ENCODE data around the gene GSTO2. TPM values are rescaled to one million over a fixed set of nuclear protein-coding genes. Genes with fewer than 3 reads are reported as not detected.
A peak's percentile ranks its signal among the peaks of the same experiment; 100 is the strongest.

GSTO2 gene
- total RNA-seq, 1 experiment from 2014 or later = 31.4 TPM

- no peak for DNase-seq (ENCODE audit: low spot score)
These were observed 10.7 kb downstream of the GSTO2 start for GRCh38 chr10:104279550-104280259.

DNA sequence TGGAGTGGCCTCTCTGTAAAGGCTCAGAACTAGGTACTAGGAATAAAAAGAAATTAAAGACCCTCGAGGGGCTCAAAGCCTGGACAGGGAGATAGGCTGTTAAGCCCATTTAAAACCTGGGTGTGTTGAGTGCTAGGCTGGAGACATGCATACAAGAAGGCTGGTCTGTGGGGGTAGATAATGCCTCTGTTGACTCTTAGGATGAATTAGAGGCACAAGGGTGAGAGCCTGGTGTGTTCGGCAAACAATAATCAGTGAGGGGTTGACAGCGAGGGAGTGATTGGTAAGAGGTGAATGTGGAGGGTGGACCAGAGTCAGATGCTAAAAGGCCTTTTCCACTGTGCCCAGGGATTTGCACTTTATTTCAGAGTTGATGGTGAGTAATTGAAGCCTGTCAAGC is 12.7 kb downstream of the GSTO2 start:
- DNase-seq (ENCODE audit: low spot score) = no peak

- DNase-seq (ENCODE audit: low spot score) = no peak
These were observed 15.9 kb downstream of the GSTO2 start for GRCh38 chr10:104284846-104285245.

DNA sequence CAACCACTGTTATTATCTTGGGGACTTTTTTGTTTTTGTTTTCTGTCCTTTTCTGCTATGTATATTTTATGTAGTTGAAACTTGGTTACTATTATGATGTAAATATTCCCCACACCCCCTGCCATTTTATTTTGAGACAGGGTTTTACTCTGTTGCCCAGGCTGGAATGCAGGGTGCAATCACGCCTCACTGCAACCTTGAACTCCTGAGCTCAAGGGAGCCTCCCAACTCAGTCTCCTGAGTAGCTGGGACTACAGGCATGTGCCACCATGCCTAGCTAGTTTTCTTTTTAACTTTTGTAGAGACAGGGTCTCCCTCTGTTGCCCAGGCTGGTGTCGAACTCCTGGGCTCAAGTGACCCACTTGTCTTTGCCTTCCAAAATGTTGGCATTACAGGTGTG is 18.0 kb downstream of the GSTO2 start:
- DNase-seq (ENCODE audit: low spot score) = no peak

GRCh38 chr10:104288355-104288754 is 19.4 kb downstream of the GSTO2 start:
- DNase-seq (ENCODE audit: low spot score) = no peak

DNA sequence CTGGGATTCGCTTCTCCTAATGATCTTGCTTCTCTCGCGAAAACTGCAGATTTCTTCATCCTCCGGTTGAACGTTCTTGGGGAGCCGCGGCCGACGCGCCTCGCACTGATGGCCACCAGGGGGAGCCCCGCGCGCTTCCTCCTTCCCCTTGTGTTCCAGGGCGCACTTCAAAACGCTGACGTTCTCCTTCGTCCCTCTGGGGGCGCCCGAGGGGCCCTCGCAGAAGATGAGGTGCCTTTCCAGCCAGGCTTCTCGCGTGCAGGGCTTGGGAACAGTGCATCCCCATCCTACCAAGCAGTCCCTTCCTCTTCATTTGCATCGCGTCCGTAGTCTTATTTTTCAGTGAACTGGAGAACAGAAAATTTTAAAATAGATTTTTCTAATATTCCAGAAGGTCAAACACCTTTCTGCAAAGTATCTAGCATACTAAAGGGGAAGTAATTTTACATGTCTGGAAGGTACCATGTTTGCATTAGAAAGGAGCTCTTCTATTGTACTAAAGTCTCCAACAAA is 22.5 kb downstream of the GSTO2 start:
- DNase-seq (ENCODE audit: low spot score) = peak; percentile 87

DNA sequence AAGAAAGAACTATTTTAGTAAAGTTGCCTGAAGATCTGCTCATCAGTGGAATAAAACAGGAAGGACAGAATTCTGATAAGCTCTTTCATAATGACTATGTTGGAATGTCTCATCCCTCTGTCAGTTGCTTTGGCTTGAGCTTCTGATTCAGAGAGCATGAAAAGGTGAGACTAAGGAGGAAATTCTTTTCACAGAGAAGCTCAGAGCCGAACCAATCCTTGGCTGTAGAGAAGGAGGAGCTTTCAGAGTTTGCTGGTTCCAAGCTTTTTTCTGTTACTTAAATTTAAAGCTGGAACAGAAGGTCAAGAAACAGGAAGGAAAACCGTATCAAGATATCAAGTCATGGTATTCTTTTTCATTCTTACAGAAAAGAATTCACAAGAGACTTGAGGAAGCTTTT is 24.0 kb downstream of the GSTO2 start:
- DNase-seq (ENCODE audit: low spot score) = no peak

GRCh38 chr10:104293781-104294321 is 24.9 kb downstream of the GSTO2 start:
- no peak for DNase-seq (ENCODE audit: low spot score)

- DNase-seq (ENCODE audit: low spot score) = no peak
These were observed 27.9 kb downstream of the GSTO2 start for GRCh38 chr10:104296687-104297436.

- no peak for DNase-seq (ENCODE audit: low spot score)
These were observed 29.0 kb downstream of the GSTO2 start for GRCh38 chr10:104297697-104298660.

GRCh38 chr10:104299031-104299904 is 30.3 kb downstream of the GSTO2 start:
- DNase-seq (ENCODE audit: low spot score) = no peak

GRCh38 chr10:104300002-104300735 is 31.2 kb downstream of the GSTO2 start:
- no peak for DNase-seq (ENCODE audit: low spot score)

DNA sequence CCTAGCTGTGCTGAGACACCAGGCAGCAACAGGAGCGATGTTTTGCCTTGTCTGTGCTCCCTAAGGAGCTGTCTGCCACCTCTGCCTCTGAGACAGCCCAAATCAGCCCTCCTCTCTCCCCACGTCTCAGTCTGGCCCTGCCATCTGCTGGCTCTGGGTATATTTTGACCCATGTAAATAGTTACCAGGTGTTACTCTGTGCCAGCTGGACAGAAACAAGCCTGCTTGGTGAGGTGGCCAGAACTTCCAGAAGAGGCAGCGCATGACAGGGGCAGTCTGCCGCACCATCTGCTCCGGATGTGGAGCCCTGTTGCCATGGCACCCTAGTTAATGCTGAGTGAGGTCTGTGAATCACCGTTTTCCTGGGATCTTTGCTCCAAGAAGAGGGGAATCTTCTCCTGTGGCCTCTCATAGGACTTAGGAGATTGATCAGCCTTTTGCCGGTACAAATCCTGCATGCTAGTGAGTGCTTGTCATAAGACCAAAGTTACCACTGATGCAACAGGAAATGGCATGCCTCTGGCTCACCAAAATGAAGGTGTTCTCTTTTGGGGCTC is 31.8 kb downstream of the GSTO2 start:
- DNase-seq (ENCODE audit: low spot score) = no peak

GRCh38 chr10:104301907-104302690 is 33.1 kb downstream of the GSTO2 start:
- no peak for DNase-seq (ENCODE audit: low spot score)

- DNase-seq (ENCODE audit: low spot score) = no peak
These were observed 34.8 kb downstream of the GSTO2 start for GRCh38 chr10:104303594-104304355.

GRCh38 chr10:104304356-104304745 is 35.4 kb downstream of the GSTO2 start:
- no peak for DNase-seq (ENCODE audit: low spot score)

- DNase-seq (ENCODE audit: low spot score) = no peak
These were observed 35.9 kb downstream of the GSTO2 start for GRCh38 chr10:104304927-104305326.

- no peak for DNase-seq (ENCODE audit: low spot score)
These were observed 37.9 kb downstream of the GSTO2 start for GRCh38 chr10:104306897-104307296.

Data from HT-29 (cell line).